Germinal center (tissue), 1 donor: ENCODE measurements around the gene FTO.

Experiments used
- DNase-seq: peaks from one replicate; pipeline ENCODE4 v3.0.0; 2012; ENCODE audit warnings: mixed read lengths, low spot score

FTO gene

GRCh38 chr16:54128629-54129234, 424.8 kb downstream of the FTO start:
- no peak for DNase-seq

GRCh38 chr16:54129810-54130209, 425.9 kb downstream of the FTO start:
- DNase-seq: no peak

- DNase-seq: no peak
These were observed 431.7 kb downstream of the FTO start for GRCh38 chr16:54135361-54136275.

GRCh38 chr16:54136276-54136625, 432.3 kb downstream of the FTO start:
- DNase-seq: no peak

- DNase-seq: no peak
These were observed 436.3 kb downstream of the FTO start for GRCh38 chr16:54140057-54140787.

- no peak for DNase-seq
These were observed 436.8 kb downstream of the FTO start for GRCh38 chr16:54140788-54141136.

- no peak for DNase-seq
These were observed 438.8 kb downstream of the FTO start for GRCh38 chr16:54142787-54143186.

GRCh38 chr16:54143410-54143809, 439.5 kb downstream of the FTO start:
- DNase-seq: no peak

- DNase-seq: no peak
These were observed 440.1 kb downstream of the FTO start for GRCh38 chr16:54143934-54144571.

- no peak for DNase-seq
These were observed 440.6 kb downstream of the FTO start for GRCh38 chr16:54144572-54144947.

GRCh38 chr16:54145881-54146280, 441.9 kb downstream of the FTO start:
- no peak for DNase-seq

- DNase-seq: no peak
These were observed 445.0 kb downstream of the FTO start for GRCh38 chr16:54148974-54149373.

- DNase-seq: no peak
These were observed 446.9 kb downstream of the FTO start for GRCh38 chr16:54150861-54151260.

- DNase-seq: no peak
These were observed 448.6 kb downstream of the FTO start for GRCh38 chr16:54152362-54153239.

GRCh38 chr16:54153240-54153934, 449.4 kb downstream of the FTO start:
- no peak for DNase-seq

GRCh38 chr16:54156349-54156748, 452.4 kb downstream of the FTO start:
- no peak for DNase-seq

- DNase-seq: no peak
These were observed 455.0 kb downstream of the FTO start for GRCh38 chr16:54158986-54159385.

- no peak for DNase-seq
These were observed 455.6 kb downstream of the FTO start for GRCh38 chr16:54159490-54160080.

- DNase-seq: no peak
These were observed 456.4 kb downstream of the FTO start for GRCh38 chr16:54160252-54160860.
